GM12873 (cell line): Measurements from ENCODE around the gene MFSD6.

Experiments
- CTCF ChIP-seq: IDR thresholded peaks from 2 replicates; pipeline ENCODE4 v1.5.1; 2012; ENCODE audit warnings: low read depth, mild to moderate bottlenecking, moderate library complexity, low read length, control low read depth; ENCODE audit not compliant: insufficient read depth; ENCODE audit errors: missing control alignments

MFSD6 gene

GRCh38 chr2:190506666-190507065 lies 98.5 kb downstream of the MFSD6 start:
- TF ChIP-seq CTCF = no peak

GRCh38 chr2:190507135-190507534 lies 99.0 kb downstream of the MFSD6 start:
- no peak for TF ChIP-seq CTCF

- peak; percentile 31 for TF ChIP-seq CTCF
Measured at GRCh38 chr2:190511104-190511503, 102.9 kb downstream of the MFSD6 start.

- TF ChIP-seq CTCF = no peak
Measured at GRCh38 chr2:190512539-190513095, 104.5 kb downstream of the MFSD6 start.

GRCh38 chr2:190513877-190514276 lies 105.7 kb downstream of the MFSD6 start:
- no peak for TF ChIP-seq CTCF

- no peak for TF ChIP-seq CTCF
Measured at GRCh38 chr2:190514676-190515075, 106.5 kb downstream of the MFSD6 start.

- no peak for TF ChIP-seq CTCF
Measured at GRCh38 chr2:190515687-190516086, 107.5 kb downstream of the MFSD6 start.

- no peak for TF ChIP-seq CTCF
Measured at GRCh38 chr2:190517468-190517867, 109.3 kb downstream of the MFSD6 start.
